AG08395 (cell line): Measurements from ENCODE around the gene RASA3.

ENCODE experiments used
- DNase-seq: peaks from one replicate; pipeline ENCODE4 v3.0.0; 2012; ENCODE audit warnings: mixed read lengths, low spot score

The RASA3 gene

GRCh38 chr13:113967729-113968462 is 164.5 kb downstream of the RASA3 start:
- DNase-seq: no peak

- no peak for DNase-seq
These were observed 165.2 kb downstream of the RASA3 start for GRCh38 chr13:113967206-113967720.

- no peak for DNase-seq
These were observed 166.2 kb downstream of the RASA3 start for GRCh38 chr13:113965968-113966884.

- no peak for DNase-seq
These were observed 167.0 kb downstream of the RASA3 start for GRCh38 chr13:113965383-113965874.

GRCh38 chr13:113964251-113964995 is 168.0 kb downstream of the RASA3 start:
- no peak for DNase-seq

- no peak for DNase-seq
These were observed 169.0 kb downstream of the RASA3 start for GRCh38 chr13:113963376-113963775.

GRCh38 chr13:113962975-113963374 is 169.4 kb downstream of the RASA3 start:
- DNase-seq: no peak

GRCh38 chr13:113962386-113962785 is 170.0 kb downstream of the RASA3 start:
- DNase-seq: no peak

- no peak for DNase-seq
These were observed 172.0 kb downstream of the RASA3 start for GRCh38 chr13:113960276-113960948.

GRCh38 chr13:113959198-113959597 is 173.2 kb downstream of the RASA3 start:
- DNase-seq: no peak

- no peak for DNase-seq
These were observed 174.1 kb downstream of the RASA3 start for GRCh38 chr13:113958373-113958772.

GRCh38 chr13:113956571-113956970 is 175.9 kb downstream of the RASA3 start:
- DNase-seq: no peak

GRCh38 chr13:113955691-113956090 is 176.7 kb downstream of the RASA3 start:
- no peak for DNase-seq

GRCh38 chr13:113955235-113955634 is 177.2 kb downstream of the RASA3 start:
- DNase-seq: no peak

GRCh38 chr13:113954046-113954835 is 178.2 kb downstream of the RASA3 start:
- no peak for DNase-seq

GRCh38 chr13:113953561-113953960 is 178.9 kb downstream of the RASA3 start:
- DNase-seq: no peak

- no peak for DNase-seq
These were observed 179.4 kb downstream of the RASA3 start for GRCh38 chr13:113952983-113953520.

- DNase-seq: no peak
These were observed 180.1 kb downstream of the RASA3 start for GRCh38 chr13:113952151-113952982.

GRCh38 chr13:113951246-113951999 is 181.0 kb downstream of the RASA3 start:
- peak; percentile 91 for DNase-seq
